ENCODE data around the gene BST2. TPM values are rescaled to one million over a fixed set of nuclear protein-coding genes. Genes with fewer than 3 reads are reported as not detected.

The BST2 gene
- total RNA-seq, 2 experiments from 2014 or later, result 16.1 to 16.8 TPM

GRCh38 chr19:17414097-17414496 lies 8.7 kb upstream of the BST2 start:
- peaks cover 47% of the 10 kb centered on the region for H3K36me3 ChIP-seq (ENCODE audit: insufficient read depth, low read length)
- no peak overlapping the region for H3K27ac ChIP-seq (ENCODE audit: low read depth in 1 of 2, low read length in 2 of 2)
- Mint-ChIP-seq H3K9me3 (no peaks in the 10 kb centered on the region), H3K36me3 (ENCODE audit: low read depth) (peaks cover 26% of the 10 kb centered on the region), H3K4me1 (ENCODE audit: low read depth) (peaks cover 2% of the 10 kb centered on the region), H3K27me3 (no peaks in the 10 kb centered on the region), H3K27ac (no peak overlapping the region), H3K4me3 (no peak overlapping the region)
- no peak for ATAC-seq (ENCODE audit: poor library complexity)
- CTCF ChIA-PET, result no interaction called here
- POLR2A ChIA-PET, result no interaction called here
- DNase-seq, result no peak
- no peak for TF ChIP-seq CTCF (IDR thresholded peaks at IDR 0.05)
- peaks cover 9% of the 10 kb centered on the region for H3K4me1 ChIP-seq (ENCODE audit: insufficient read depth, low read length)
- intact Hi-C loops (cut with DNase I, micrococcal nuclease), result no loop called here
- no peak overlapping the region for H3K4me3 ChIP-seq (ENCODE audit: low read length)
- no peaks in the 10 kb centered on the region for H3K9me3 ChIP-seq (ENCODE audit: control insufficient read depth in 1 of 2, insufficient read depth in 1 of 2, low read length in 2 of 2)
- H3K27me3 ChIP-seq (ENCODE audit: control insufficient read depth in 1 of 2, insufficient read depth in 2 of 2, low read length in 2 of 2), result no peaks in the 10 kb centered on the region

- TF ChIP-seq CTCF (IDR thresholded peaks at IDR 0.05), result no peak
- Histone ChIP-seq H3K9me3 (ENCODE audit: control insufficient read depth in 1 of 2, insufficient read depth in 1 of 2, low read length in 2 of 2) (no peaks in the 10 kb centered on the region), H3K27me3 (ENCODE audit: control insufficient read depth in 1 of 2, insufficient read depth in 2 of 2, low read length in 2 of 2) (no peaks in the 10 kb centered on the region), H3K4me1 (ENCODE audit: insufficient read depth, low read length) (peaks cover 25% of the 10 kb centered on the region), H3K4me3 (ENCODE audit: low read length) (no peak overlapping the region), H3K36me3 (ENCODE audit: insufficient read depth, low read length) (peaks cover 45% of the 10 kb centered on the region), H3K27ac (ENCODE audit: low read depth in 1 of 2, low read length in 2 of 2) (no peak overlapping the region)
- Mint-ChIP-seq H3K36me3 (ENCODE audit: low read depth) (peaks cover 26% of the 10 kb centered on the region), H3K27ac (no peak overlapping the region), H3K4me1 (ENCODE audit: low read depth) (peaks cover 11% of the 10 kb centered on the region), H3K27me3 (no peaks in the 10 kb centered on the region), H3K4me3 (no peak overlapping the region), H3K9me3 (no peaks in the 10 kb centered on the region)
- ATAC-seq (ENCODE audit: poor library complexity) (no peak), DNase-seq (no peak)
- ChIA-PET CTCF (no interaction called here), POLR2A (no interaction called here)
- intact Hi-C loops (cut with DNase I, micrococcal nuclease), result no loop called here
These were observed 6.4 kb upstream of the BST2 start for GRCh38 chr19:17411801-17412200.

- Mint-ChIP-seq H3K27me3 (no peaks in the 10 kb centered on the region), H3K4me1 (ENCODE audit: low read depth) (peaks cover 28% of the 10 kb centered on the region), H3K27ac (no peak overlapping the region), H3K4me3 (no peak overlapping the region), H3K36me3 (ENCODE audit: low read depth) (peaks cover 23% of the 10 kb centered on the region), H3K9me3 (no peaks in the 10 kb centered on the region)
- DNase-seq (no peak), ATAC-seq (ENCODE audit: poor library complexity) (no peak)
- no peak for TF ChIP-seq CTCF (IDR thresholded peaks at IDR 0.05)
- POLR2A ChIA-PET, result no interaction called here
- Histone ChIP-seq H3K27me3 (ENCODE audit: control insufficient read depth in 1 of 2, insufficient read depth in 2 of 2, low read length in 2 of 2) (no peaks in the 10 kb centered on the region), H3K27ac (ENCODE audit: low read depth in 1 of 2, low read length in 2 of 2) (no peak overlapping the region), H3K9me3 (ENCODE audit: control insufficient read depth in 1 of 2, insufficient read depth in 1 of 2, low read length in 2 of 2) (no peaks in the 10 kb centered on the region), H3K36me3 (ENCODE audit: insufficient read depth, low read length) (peaks cover 35% of the 10 kb centered on the region), H3K4me3 (ENCODE audit: low read length) (no peak overlapping the region), H3K4me1 (ENCODE audit: insufficient read depth, low read length) (peaks cover 39% of the 10 kb centered on the region)
- intact Hi-C loops (cut with DNase I, micrococcal nuclease), result no loop called here
- CTCF ChIA-PET, result interaction anchor here (0.6 kb wide), 1 partner anchor 102 kb away, joined by 3 read pairs; no protein-coding TSS in a partner anchor
These were observed 4.6 kb upstream of the BST2 start for GRCh38 chr19:17409990-17410389.

Data from CD4-positive, alpha-beta T cell (primary cell).